Thyroid gland (tissue), 4 donors: ENCODE data around the gene AIG1. TPM values are rescaled to one million over a fixed set of nuclear protein-coding genes. Genes with fewer than 3 reads are reported as not detected.

Source experiments
- DNase-seq, 2 donors: peaks; one replicate each; pipeline ENCODE4 v3.0.0-alpha.2; 2019
- H3K27ac ChIP-seq, 3 donors: fragments of 200-600 bp; sonication (generic); 1 replicate in 2 of 3; 2 replicates in 1 of 3; pipeline ENCODE4 v1.5.1; 2016 to 2019; ENCODE audit warnings: mild to moderate bottlenecking in 1 of 3, moderate library complexity in 1 of 3
- H3K27me3 ChIP-seq: fragments of 200-600 bp; sonication (generic); one replicate; pipeline ENCODE4 v1.5.1; 2019
- H3K36me3 ChIP-seq, 2 donors: fragments of 200-600 bp; sonication (generic); one replicate each; pipeline ENCODE4 v1.5.1; 2016 to 2019
- H3K4me1 ChIP-seq, 2 donors: fragments of 200-600 bp; sonication (generic); one replicate each; pipeline ENCODE4 v1.5.1; 2017 to 2019
- H3K4me3 ChIP-seq, 3 donors: fragments of 200-600 bp; sonication (generic); replicated peaks in 1 of 3; 1 replicate in 2 of 3; 2 replicates in 1 of 3; pipeline ENCODE4 v1.5.1; 2016; ENCODE audit warnings: mild to moderate bottlenecking in 1 of 3
- H3K9me3 ChIP-seq: fragments of 200-600 bp; sonication (generic); one replicate; pipeline ENCODE4 v1.5.1; 2017
- CTCF ChIP-seq, 6 experiments: fragments of 200-600 bp in 3 of 6; fragments of 450-650 bp in 3 of 6; sonication (generic) in 3 of 6; IDR thresholded peaks; one replicate each; pipeline ENCODE4 v1.5.1; 2016 to 2019; ENCODE audit warnings: antibody characterized with exemption in 6 of 6, mild to moderate bottlenecking in 2 of 6, inconsistent platforms in 1 of 6, moderate library complexity in 1 of 6
- POLR2A ChIP-seq, 2 donors: fragments of 450-650 bp; IDR thresholded peaks; one replicate each; pipeline ENCODE4 v1.6.1; 2017; ENCODE audit warnings: antibody characterized with exemption in 2 of 2, mild to moderate bottlenecking in 2 of 2, moderate library complexity in 1 of 2
- WGBS, 2 donors: methylation state at CpG; one replicate each; pipeline ENCODE4 v1.1.5; 2017; 5-methylcytosine and 5-hydroxymethylcytosine counted together
- intact Hi-C: fragments of 100-400 bp; cut with DNase I; formaldehyde crosslinking; loops from one replicate; pipeline ENCODE4 v1.15.1; 2023
- total RNA-seq, 4 donors: library from RNA; depleted of rRNA; stranded (reverse); fragments of >200 nt; gene quantifications; one replicate each; pipeline ENCODE4 v1.2.3, GENCODE V29; 2016

AIG1 gene
- total RNA-seq, 4 donors from 2014 or later: 57.8 to 101 (median 77.0) TPM

DNA sequence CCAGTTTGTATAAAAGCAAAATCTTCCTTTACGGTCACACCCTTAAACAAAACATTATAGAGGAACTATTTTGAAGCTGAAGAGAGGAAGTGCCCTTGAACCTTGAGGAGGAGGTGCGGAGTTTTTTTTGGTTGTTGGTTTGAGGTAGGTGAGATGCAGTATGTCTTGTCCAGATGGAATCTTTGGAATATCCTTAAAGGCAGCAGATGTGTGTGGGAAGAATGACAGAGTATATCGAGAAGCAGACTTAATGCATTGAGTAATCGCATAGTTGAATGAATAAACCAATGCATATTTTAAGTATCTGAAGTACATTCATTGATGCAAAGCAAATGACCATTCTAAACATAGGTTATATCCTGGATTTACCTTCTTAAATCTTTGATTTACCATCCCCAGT lies 49.9 kb downstream of the AIG1 start:
- Histone ChIP-seq H3K4me3 (no peak overlapping the region), H3K4me1 (no peaks in the 10 kb centered on the region), H3K27me3 (no peaks in the 10 kb centered on the region), H3K9me3 (no peaks in the 10 kb centered on the region), H3K27ac (no peak overlapping the region), H3K36me3 (no peaks in the 10 kb centered on the region)
- intact Hi-C loops: no loop called here
- no peak for DNase-seq
- no peak for TF ChIP-seq CTCF (IDR thresholded peaks at IDR 0.05)
- no peak for TF ChIP-seq POLR2A (IDR thresholded peaks at IDR 0.05)
- 90 to 91% methylated on average over 4 of the region's 4 CpGs for WGBS, 2 donors

DNA sequence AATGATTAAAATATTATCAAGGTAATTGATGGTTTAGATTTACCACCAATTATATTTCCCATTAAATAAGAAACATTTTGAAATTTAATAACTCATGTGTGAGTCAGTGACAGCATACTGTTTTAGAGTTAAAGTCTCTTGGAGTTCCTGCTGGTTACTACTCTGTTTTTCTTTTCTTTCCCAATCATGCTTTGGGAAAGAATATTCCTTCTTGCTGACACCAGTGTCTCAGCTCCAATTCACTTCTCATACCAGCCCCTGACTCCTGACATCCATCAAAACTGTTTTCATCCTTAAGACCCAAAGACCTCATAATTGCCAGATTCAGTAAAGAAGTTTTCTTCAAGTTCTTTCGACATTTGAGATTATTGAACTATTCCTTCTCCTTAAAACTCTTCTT lies 50.3 kb downstream of the AIG1 start:
- WGBS, 2 donors: 96 to 98% methylated on average over 1 of the region's 1 CpG
- Histone ChIP-seq H3K27ac (no peak overlapping the region), H3K4me1 (no peaks in the 10 kb centered on the region), H3K4me3 (no peak overlapping the region), H3K27me3 (no peaks in the 10 kb centered on the region), H3K36me3 (no peaks in the 10 kb centered on the region), H3K9me3 (no peaks in the 10 kb centered on the region)
- TF ChIP-seq POLR2A (IDR thresholded peaks at IDR 0.05) (no peak), CTCF (IDR thresholded peaks at IDR 0.05) (no peak)
- intact Hi-C loops: no loop called here
- no peak for DNase-seq

DNA sequence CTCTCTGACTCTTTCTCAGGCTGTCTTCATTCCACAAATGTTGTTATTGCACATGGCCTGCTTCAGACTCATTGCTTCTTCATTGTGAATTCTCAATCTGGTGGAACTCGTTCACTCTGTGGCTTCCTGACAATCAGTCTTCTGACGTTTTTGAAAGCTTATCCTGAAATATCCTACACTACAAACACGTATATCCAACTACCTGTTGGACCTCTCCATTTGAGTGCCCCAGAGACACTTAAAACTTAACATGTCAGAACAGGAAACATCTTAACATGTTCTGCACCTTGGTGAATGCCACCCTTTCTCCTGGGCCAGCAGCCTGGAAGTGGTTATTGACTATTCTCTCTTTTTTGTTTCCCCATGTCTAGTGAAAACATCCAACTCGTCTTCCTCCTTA lies 50.8 kb downstream of the AIG1 start:
- H3K27me3 ChIP-seq: no peaks in the 10 kb centered on the region
- no peak for DNase-seq
- intact Hi-C loops: no loop called here
- H3K9me3 ChIP-seq: no peaks in the 10 kb centered on the region
- no peak overlapping the region for H3K4me3 ChIP-seq
- H3K36me3 ChIP-seq: no peaks in the 10 kb centered on the region
- no peaks in the 10 kb centered on the region for H3K4me1 ChIP-seq
- TF ChIP-seq POLR2A (IDR thresholded peaks at IDR 0.05) (no peak), CTCF (IDR thresholded peaks at IDR 0.05) (no peak)
- WGBS, 2 donors: 64 to 71% methylated on average over 4 of the region's 4 CpGs
- H3K27ac ChIP-seq: no peak overlapping the region

DNA sequence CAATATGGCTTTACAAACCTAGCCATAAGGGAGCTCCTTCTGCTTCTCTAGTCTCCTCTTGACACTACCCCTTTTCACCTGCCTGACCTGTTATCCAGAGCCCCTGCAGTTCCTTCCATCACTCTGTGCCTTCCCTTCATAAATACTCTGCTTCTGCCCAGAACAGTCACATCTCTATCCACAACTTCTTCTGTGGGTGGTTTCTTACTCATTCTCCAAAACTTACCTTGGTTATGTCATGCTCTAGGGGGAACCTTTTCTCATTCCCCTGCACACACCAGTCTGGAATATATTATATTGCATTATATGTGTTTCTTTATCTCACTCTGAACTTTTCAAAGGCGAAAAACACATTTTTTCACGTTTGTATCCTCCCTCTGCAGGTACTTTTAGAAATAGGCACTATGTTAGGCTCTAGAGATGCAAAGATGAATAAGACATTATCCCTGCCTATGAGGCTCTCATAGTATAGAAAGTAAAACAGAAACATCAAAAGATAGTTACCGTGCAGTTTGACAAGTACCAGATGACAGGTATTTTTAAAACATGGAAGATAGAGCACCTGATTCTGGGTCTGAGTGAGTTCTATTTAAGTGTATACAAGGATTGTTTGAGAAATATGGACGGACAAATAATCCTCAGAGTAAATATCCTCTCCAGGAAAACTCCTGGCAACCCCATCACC lies 51.5 kb downstream of the AIG1 start:
- TF ChIP-seq POLR2A (IDR thresholded peaks at IDR 0.05) (no peak), CTCF (IDR thresholded peaks at IDR 0.05) (no peak)
- intact Hi-C loops: no loop called here
- no peak for DNase-seq
- no peak overlapping the region for H3K27ac ChIP-seq
- no peaks in the 10 kb centered on the region for H3K4me1 ChIP-seq
- H3K36me3 ChIP-seq: no peaks in the 10 kb centered on the region
- 91 to 93% methylated on average over 4 of the region's 4 CpGs for WGBS, 2 donors
- no peaks in the 10 kb centered on the region for H3K9me3 ChIP-seq
- no peak overlapping the region for H3K4me3 ChIP-seq
- no peaks in the 10 kb centered on the region for H3K27me3 ChIP-seq

GRCh38 chr6:143112837-143113236 lies 52.1 kb downstream of the AIG1 start:
- Histone ChIP-seq H3K4me3 (no peak overlapping the region), H3K9me3 (no peaks in the 10 kb centered on the region), H3K36me3 (no peaks in the 10 kb centered on the region), H3K27me3 (no peaks in the 10 kb centered on the region), H3K27ac (no peak overlapping the region), H3K4me1 (no peaks in the 10 kb centered on the region)
- TF ChIP-seq CTCF (IDR thresholded peaks at IDR 0.05) (no peak), POLR2A (IDR thresholded peaks at IDR 0.05) (no peak)
- WGBS, 2 donors: 97% methylated on average over 5 of the region's 5 CpGs
- no peak for DNase-seq
- intact Hi-C loops: no loop called here
